ENCODE results near the gene ASCC1.

ASCC1 gene

DNA sequence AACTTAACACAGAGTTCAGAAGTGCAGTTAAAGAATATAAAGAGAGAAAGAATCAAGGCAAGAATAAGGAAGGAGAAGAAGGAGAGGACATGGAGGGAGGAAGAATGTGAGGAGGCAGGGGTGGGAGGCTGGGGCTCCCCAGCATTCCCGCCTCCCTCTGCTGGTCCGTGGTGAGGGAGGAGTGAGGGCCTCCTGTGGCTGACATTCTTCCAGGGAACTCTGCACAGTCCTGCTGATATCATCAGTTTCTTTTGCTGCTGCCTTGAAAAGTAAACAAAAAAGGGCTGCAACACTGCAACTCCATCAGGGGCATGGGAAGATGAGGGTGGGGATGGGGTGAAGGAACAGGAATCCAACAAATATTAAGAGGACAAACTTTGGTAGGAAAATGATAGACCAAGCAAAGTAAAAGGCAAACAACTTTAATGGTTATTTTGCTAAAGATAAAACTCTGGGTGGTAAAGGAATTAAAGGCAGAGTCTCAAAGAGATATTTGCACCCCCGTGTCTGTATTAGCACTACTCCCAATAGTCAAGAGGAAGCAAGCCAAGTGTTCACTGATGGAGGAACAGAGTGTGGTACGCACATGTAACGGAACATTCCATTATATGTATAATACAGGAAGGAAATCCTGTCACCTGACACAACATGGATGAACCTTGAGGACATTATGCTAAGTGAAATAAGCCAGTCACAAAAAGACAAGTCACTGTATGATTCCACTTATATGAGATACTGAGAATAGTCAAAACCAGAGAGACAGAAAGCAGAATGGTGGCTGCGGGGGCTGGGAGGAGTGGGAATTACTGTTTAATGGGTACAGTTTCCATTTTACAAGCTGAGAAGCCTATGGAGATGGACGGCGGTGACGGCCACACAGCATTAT is 119.7 kb downstream of the ASCC1 start:
- no peak for DNase-seq

DNA sequence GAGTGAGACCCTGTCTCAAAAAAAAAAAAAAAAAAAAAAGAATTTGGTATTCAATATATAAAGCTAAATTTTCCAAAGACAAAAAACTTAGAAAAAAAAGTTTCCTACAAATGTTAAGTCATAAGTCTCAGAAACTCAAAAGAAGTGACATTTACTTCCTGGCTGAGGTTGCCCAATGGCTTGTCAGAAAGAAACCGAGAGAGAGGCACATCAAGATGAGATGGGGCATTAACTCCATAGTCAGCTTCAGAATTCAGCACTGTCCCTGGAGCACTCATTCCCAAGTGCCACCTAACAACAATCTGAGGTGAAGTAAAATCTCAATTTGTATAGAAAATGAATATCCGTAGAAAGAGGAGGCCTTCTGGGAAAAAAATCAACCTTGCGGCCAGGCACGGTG is 120.9 kb downstream of the ASCC1 start:
- DNase-seq, result no peak

DNA sequence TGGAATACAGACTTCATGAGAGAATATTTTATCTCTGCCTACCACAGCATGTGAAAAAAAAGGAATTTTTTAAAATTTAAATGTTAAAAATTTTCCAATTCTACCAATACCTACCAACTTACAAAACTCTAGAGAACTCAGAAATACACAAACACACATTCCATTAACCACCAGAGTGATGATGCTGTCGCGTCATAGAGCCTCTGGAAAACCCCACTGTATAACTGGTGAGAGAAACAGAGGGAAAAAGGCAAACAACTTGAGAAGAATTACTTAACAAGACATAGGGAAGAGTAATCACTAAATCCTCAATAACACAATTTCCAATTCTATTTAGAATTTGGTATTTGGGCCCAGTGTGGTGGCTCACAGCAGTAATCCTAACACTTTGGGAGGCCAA is 121.5 kb downstream of the ASCC1 start:
- no peak for DNase-seq

- no peak for DNase-seq
These were observed 122.6 kb downstream of the ASCC1 start for GRCh38 chr10:72093450-72093849.

GRCh38 chr10:72092987-72093386 is 123.1 kb downstream of the ASCC1 start:
- no peak for DNase-seq

DNA sequence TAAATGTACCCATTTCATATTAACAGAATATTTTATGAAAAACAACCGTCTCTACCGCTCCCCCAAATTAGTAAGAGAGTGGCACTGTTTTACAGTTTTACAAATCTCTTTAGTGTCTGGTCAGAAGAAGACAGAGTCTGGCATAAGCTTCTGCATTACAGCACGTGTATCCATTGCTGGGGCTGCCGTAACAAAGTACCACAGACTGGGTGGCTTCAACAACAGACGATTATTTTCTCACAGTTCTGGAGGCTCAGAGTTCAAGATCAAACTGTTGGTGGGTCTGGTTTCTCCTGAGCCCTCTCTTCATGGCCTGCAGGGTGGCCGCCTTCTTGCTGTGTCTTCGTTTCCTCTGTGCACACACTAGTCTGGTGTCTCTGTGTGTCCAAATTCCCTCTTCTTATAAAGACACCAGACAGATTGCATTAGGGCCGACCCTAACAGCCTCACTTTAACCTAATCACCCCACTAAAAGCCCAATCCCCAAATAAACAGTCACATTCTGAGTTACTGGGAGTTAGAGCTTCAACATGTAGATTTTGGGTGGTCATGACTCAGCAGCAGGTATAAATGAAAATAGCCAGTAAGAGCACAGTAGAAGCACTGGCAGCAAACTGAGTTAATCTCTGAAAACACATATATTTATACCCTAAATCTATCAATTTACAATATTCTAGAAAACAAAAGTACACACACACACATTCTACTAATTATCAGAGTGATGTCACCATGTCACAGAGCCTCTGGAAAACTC is 123.7 kb downstream of the ASCC1 start:
- no peak for DNase-seq

DNA sequence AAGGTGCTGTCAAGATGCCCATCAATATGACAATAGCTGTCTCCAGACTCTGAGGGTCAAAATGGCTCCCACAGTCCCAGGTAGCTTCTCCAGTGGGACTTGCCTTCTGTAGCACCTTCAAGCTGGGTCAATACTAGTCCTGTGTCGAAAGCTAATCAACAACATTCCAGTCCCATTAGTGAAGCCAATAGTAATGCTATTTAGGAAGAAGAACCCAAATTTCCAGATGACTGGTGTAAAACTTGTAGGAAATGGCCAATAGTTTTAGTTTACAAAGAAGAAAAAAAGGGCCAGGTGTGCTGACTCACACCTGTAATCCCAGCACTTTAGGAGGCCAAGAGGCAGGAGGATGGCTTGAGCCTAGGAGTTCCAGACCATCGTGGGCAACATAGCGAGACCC is 125.8 kb downstream of the ASCC1 start:
- no peak for DNase-seq

- peak in 1 of 2 donors; percentile 51 for DNase-seq
These were observed 126.5 kb downstream of the ASCC1 start for GRCh38 chr10:72089618-72090017.

- DNase-seq, result peak; percentile 45 to 52
These were observed 127.0 kb downstream of the ASCC1 start for GRCh38 chr10:72088889-72089575.

DNA sequence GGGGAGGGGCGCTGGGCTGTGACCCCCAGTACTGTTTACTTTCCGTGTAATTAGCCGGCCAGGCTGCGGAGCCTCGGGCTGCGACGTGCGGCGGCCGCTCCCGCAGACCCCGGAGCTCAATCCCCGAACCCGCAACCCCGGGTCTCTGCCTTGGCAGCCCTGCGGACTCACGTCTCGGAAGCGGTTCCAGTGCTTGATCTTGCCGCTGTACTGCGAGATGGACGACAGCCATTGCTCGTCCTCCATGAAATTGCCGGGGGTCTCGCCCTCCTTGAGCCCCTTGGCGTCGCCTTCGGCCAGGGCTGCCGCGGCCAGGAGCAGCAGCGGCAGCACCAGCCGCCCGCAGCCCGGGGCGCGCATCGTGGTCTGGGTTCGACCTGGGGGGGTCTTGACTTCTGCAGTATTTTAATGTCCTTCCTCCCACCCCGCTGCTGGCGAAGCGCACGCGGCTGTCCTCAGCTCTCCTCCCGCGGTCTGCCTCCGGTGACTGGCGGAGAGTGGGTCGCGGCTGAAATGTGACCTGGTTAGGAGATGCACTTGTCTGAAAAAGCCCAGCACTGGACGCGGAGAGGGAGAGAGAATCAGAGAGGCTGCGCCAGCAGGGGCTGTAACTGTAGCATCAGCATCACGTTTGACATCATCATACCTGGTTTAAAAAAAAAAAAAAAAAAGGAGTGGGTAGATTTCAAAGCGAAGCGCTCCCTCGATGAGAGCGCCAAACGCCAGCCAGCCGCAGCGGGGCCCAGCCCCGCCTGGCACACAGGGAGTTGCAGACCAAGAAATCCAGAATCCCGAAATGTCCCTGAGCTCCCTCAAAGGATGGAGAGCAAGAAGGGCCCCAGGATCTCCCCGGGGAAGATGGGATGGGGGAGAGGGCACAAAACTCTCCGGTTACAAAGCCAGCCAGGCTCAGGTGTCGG is 127.8 kb downstream of the ASCC1 start, which contains the start of gene SPOCK2:
Gene SPOCK2, minus strand, starts transcription at position 583 of the 920 bp plus-strand sequence. Its CDS starts 223 bp downstream, at position 360.
- DNase-seq, result peak; percentile 82 to 86

DNA sequence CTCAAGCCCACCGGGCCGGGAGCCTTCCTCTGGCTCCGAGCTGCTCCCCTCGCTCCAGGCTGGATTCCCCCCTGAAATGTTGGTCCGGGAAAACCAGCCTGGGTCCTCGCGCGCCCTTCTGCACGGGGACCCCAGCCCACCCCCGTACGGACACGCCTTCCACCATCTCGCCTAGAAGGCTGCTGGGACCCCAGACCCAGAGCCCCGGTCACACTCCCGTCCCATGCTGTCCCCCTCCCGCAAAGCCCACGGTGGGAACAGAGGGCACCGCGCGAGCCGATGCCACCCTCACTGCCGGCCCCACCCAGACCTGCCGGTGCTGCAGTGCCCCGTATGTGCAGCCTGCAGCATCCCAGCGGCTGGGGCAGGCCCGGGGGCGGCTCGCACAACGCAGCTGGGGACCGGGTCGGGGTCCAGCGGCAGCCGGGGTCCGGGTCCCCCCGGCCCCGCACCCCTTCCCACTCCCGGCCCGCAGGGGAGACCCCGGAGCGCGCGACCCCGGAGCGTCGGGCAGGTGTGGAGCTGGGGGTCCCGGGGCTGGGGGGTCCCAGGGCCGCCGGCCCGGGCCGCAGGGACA is 128.6 kb downstream of the ASCC1 start:
- peak; percentile 29 to 53 for DNase-seq

- peak; percentile 74 to 80 for DNase-seq
These were observed 129.3 kb downstream of the ASCC1 start for GRCh38 chr10:72086466-72087391.

DNA sequence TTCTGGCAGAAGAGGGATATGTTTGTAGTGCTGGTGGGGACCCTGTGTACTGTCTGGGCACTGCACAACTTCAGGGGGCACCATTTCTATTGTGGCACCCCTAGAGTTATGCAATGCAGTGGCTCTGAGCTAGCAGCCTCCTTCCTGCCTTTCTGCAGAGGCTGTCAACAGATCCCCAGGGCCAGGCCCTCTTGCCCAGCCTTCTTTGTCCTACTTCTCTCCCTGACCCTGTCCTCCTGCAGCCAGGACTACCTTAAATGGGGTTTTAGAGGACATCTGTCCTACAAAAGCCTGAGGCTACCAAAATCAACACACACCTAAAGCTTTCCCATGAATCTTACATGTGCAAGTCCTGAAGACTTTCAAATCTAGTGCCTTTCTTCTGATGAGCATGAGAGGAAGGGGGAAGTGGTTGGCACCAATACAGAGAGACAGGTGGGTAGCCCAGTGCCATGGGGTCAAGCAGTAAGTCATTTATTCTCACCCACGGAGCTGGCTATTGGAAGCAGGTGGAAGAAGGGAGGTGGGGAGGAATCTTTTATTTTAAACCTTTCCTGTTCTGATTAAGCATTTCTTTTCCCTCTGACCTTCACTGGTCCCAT is 130.1 kb downstream of the ASCC1 start:
- no peak for DNase-seq

DNA sequence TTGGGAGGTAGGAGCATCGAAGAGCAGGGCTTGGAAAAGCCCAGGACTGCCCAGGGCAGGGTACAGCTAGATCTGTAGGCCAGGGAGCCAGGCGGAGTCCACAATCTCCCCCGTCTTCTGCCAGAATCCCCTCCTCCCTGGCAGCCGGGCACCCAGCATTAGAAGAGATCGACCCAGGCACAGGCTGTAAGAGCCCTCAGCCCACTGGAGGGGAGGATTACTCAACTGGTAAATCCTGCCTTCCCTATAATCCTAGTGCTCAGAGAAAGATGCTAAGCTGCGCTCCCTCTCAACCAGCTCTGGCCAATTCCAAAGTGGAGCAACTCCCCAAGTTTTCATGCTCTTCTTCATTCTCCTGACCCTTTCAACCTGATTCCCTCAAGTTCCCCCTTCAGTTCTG is 130.9 kb downstream of the ASCC1 start:
- DNase-seq, result no peak

- DNase-seq, result peak; percentile 43 to 78
These were observed 132.2 kb downstream of the ASCC1 start for GRCh38 chr10:72083790-72084459.

DNA sequence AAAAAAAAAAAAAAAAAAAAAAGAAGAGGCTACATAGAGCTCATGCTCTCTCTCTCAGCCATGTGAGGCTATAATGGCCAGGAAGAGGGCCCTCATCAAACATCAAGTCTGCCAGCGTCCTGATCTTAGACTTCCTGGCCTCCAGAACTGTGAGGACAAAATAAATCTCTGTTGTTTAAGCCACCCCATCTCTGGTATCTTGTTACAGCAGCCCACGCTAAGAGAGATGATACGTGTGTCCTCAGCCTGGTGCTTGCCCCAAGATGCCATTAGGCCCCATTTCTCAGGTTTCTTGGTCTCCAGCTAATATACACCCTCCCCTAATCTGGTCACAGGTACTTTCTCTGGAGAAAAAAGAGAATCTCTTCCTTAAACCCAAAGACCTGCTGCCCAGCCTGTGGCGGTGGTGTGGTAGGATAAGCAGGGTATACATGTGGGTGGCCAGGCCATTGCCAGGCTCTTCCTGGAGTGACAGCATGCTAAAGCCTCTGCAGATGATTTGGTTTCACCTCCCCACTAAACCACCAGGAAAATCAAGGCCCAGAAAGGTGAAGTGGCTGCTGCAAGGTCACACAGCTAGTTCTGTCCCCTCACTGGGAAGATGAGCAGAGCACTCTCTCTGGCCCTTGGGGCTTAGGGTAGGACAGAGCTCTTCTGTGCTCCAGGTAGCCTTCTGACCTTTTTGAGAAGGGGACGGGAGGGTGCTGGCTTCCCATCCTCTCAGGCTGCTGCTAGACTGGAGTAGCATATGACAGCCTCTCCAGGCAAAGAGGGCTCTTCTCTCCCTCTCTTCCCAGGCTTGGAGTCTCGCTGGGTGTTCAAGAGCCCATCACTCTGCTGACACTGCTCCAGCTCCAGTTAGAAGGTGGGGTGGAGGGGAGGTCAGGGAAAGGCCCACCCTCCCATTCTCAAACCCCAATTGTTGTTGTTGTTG is 133.0 kb downstream of the ASCC1 start:
- no peak for DNase-seq

DNA sequence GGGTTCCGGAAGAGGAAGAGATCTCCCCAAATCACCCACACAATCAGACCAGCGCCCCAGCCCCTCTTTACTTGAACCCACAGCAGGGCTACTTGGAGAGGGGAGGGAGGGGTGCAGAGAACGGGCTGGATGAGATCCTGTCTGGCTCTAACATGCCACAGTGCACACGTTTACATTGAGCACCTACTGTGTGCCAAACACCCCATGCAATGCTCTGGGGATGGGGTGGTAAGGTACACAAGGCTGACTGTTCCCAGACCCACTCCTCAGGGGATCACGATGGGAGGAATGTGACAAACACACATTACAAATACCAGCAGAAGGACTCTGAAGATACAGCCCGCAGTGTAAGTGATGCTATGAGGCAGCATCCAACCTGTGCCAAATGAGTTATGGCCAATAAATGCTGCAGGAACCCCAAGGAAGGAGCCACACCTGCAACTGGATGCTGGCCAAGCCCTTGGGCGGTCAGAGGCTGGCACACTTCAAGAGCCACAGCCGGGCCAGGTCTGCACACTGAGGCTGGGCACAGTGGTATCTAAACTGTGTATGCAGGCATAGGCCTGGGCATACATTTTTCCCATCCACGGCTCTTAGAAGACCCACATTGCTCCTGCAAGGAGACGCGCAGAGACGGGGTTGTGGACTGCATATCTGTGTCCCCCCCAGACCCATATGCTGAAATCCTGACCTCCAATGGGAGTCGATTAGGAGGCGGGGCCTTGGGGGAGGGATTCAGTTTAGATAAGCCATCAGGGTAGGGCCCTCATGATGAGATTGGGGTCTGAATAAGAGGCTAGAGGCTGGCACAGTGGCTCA is 134.1 kb downstream of the ASCC1 start:
- DNase-seq, result no peak

- DNase-seq, result no peak
These were observed 134.9 kb downstream of the ASCC1 start for GRCh38 chr10:72081210-72081609.
